Suppressor macrophage (primary cell): Measurements from ENCODE around the gene MINAR1.
A peak's percentile ranks its signal among the peaks of the same experiment; 100 is the strongest.

Experiments used
- DNase-seq, 4 experiments: peaks; one replicate each; pipeline ENCODE4 v3.0.0-alpha.2; 2020 to 2022

The MINAR1 gene

GRCh38 chr15:79466488-79466887 is 34.4 kb downstream of the MINAR1 start:
- no peak for DNase-seq

DNA sequence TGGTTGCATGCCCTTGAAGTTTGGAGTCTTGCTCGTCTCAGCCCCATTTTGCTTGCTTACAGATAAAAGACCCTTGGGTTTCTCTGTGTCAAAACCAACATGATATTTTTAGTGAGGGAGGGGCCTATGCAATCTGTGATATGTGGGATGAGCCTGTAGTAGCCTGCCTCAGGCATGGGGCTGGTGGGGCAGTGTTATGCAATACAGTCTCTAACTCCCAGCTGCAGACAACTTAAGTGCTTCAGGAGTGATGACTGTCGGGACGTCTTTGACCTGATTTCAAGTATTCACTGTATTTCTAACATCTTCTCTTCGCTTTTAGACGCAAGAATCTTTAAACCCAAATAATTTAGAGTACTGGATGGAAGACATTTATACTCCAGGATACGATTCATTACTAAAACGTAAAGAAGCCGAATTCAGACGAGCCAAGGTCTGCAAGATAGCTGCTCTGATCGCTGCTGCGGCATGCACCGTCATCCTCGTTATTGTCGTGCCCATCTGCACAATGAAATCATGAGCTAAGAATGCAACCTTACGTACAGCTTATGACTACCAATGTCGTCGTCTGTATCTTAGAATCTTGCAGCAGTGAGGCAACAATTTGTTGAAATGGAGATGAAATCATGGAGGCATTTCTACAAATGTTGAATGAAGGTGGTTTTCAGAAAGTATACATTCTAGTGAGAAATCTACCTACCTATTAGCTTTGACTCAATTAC is 35.9 kb downstream of the MINAR1 start:
- no peak for DNase-seq

- no peak for DNase-seq
Measured at GRCh38 chr15:79472446-79472845, 40.3 kb downstream of the MINAR1 start.

GRCh38 chr15:79474252-79474651 is 42.1 kb downstream of the MINAR1 start:
- DNase-seq = no peak

- DNase-seq = peak in 1 of 4 experiments; percentile 12
Measured at GRCh38 chr15:79475306-79475705, 43.2 kb downstream of the MINAR1 start.

DNA sequence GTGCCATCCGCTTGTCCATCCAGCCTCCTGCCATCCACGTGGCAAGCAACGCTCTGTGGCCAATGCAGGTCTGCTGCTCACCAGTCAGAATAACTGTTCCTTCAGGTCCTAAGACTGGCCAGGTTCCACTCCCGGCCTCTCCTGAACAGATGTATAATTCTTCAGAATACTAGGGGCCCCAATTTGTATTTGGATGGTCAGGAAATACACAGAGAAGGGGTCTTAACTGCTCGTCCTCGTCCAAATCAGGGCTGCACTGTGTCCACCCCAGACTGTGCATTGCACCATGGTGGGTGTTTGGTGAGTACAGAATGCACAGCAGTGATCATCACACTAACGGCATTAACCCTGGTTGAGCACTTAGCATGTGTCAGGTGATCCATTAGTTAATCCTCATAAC is 46.0 kb downstream of the MINAR1 start:
- no peak for DNase-seq

DNA sequence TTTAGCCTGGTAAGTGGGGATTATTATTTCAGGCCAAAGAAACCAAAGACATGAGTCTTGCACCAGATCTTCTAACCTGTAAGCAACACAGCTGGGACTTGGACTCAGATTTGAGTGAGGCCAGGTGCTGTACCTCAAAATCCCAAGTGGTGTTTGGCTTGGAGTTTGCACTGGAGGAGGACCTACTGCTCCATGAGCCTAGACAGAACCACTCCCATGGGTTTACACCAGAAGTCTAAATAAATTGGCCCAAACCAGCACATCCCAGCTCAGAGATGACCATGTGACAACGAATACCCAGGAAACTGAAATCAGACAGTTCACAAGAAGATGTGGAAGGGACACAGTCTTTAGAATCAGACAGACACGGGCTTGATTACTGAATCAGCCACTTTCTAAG is 47.5 kb downstream of the MINAR1 start:
- DNase-seq = no peak

DNA sequence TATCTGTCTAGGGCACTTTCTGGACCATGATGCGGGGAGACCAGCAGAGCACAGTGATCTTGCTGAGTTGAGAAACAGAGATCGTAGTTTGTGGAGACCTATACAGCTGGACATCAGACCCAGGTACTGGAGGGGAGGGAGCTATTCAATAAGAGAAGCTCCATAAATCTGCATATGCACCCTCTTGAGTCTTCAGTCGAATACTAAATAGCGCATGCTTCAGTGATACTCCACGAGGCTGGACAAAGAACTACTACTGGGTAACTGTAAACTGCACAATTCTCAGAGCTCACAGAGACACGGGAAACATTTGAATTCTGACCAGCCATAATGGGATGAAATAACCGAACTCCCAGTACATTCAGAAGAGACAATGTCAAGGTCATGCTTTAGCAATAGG is 49.7 kb downstream of the MINAR1 start:
- DNase-seq = no peak
